A549 (cell line): ENCODE measurements around the gene PLAC9. TPM values are rescaled to one million over a fixed set of nuclear protein-coding genes. Genes with fewer than 3 reads are reported as not detected.
A peak's percentile ranks its signal among the peaks of the same experiment; 100 is the strongest.

Source experiments
- ATAC-seq, 2 experiments: fragments of 200-7000 bp in 1 of 2; fragments of >200 bp in 1 of 2; cut with Nextera tagmentation in 1 of 2; cut with Tn5 transposase in 1 of 2; 3 replicates each; pipeline versions ENCODE4 v1.8.0 to v1.9.1; 2018 to 2020; ENCODE audit warnings: mild to moderate bottlenecking in 1 of 2, moderate library complexity in 1 of 2
- CTCF ChIA-PET: fragments of 300-600 bp; sonication (Branson Sonifier 250); formaldehyde crosslinking; extraction: SDS; loops from one replicate; lab custom pipeline; 2021; ENCODE audit warnings: antibody characterized with exemption, inconsistent platforms; lab: Yijun Ruan, JAX
- POLR2A ChIA-PET: fragments of 350-600 bp; formaldehyde crosslinking; extraction: SDS; loops from one replicate; lab custom pipeline; 2021; ENCODE audit warnings: antibody characterized with exemption, inconsistent platforms; lab: Yijun Ruan, JAX
- DNase-seq, 2 experiments: peaks; one replicate each; pipeline versions ENCODE4 v3.0.0 to v3.0.0-alpha.2; 2011 to 2016; ENCODE audit warnings: low read depth in 1 of 2, low spot score in 1 of 2
- FAIRE-seq: peaks from 2 replicates; lab custom pipeline; 2011; peaks lifted over from hg19 to GRCh38; lab: Jason Lieb, UNC
- H3K27ac ChIP-seq, 2 experiments: fragments of >200 bp; sonication (Bioruptor Twin); formaldehyde crosslinking; 3 replicates each; pipeline ENCODE4 v1.5.1; 2016 to 2017
- H3K4me1 ChIP-seq: fragments of >200 bp; sonication (Bioruptor Twin); formaldehyde crosslinking; 3 replicates; pipeline ENCODE4 v1.6.1; 2016
- H3K4me2 ChIP-seq: fragments of >200 bp; sonication (Bioruptor Twin); formaldehyde crosslinking; 3 replicates; pipeline ENCODE4 v1.6.1; 2016
- H3K4me3 ChIP-seq: fragments of >200 bp; sonication (Bioruptor Twin); formaldehyde crosslinking; 3 replicates; pipeline ENCODE4 v1.5.1; 2016
- H3K9me3 ChIP-seq: fragments of >200 bp; sonication (Bioruptor Twin); formaldehyde crosslinking; 3 replicates; pipeline ENCODE4 v1.6.1; 2016
- ATOH8 ChIP-seq: fragments of 250-450 bp; sonication (Bioruptor Pico); IDR thresholded peaks from 2 replicates; pipeline ENCODE4 v1.5.0; 2020; ENCODE audit warnings: low read depth, mild to moderate bottlenecking, moderate library complexity
- CBX2 ChIP-seq: fragments of 200-600 bp; sonication (generic); IDR thresholded peaks from 2 replicates; pipeline ENCODE4 v1.6.1; 2016; ENCODE audit warnings: low read depth, mild to moderate bottlenecking, borderline replicate concordance
- CBX8 ChIP-seq: fragments of 200-600 bp; sonication (generic); IDR thresholded peaks from 2 replicates; pipeline ENCODE4 v1.6.1; 2016
- CEBPB ChIP-seq, 2 experiments: fragments of >200 bp in 1 of 2; sonication (Bioruptor Twin) in 1 of 2; formaldehyde crosslinking in 1 of 2; IDR thresholded peaks; 2 replicates each; pipeline ENCODE4 v1.6.1; 2012 to 2016
- CHD2 ChIP-seq: fragments of 150-350 bp; IDR thresholded peaks from 2 replicates; pipeline ENCODE4 v1.6.1; 2014; ENCODE audit warnings: low read length; ENCODE audit not compliant: partially characterized antibody
- CTCF ChIP-seq: fragments of >200 bp; sonication (Bioruptor Twin); formaldehyde crosslinking; IDR thresholded peaks from 3 replicates; pipeline ENCODE4 v1.5.1; 2016
- E2F6 ChIP-seq: IDR thresholded peaks from 2 replicates; pipeline ENCODE4 v1.6.1; 2012; ENCODE audit warnings: low read depth, borderline replicate concordance
- HES2 ChIP-seq: fragments of >200 bp; sonication (Bioruptor Twin); formaldehyde crosslinking; IDR thresholded peaks from 2 replicates; pipeline ENCODE4 v1.6.1; 2016
- HEYL ChIP-seq: fragments of 250-450 bp; sonication (Bioruptor Pico); IDR thresholded peaks from 2 replicates; pipeline ENCODE4 v1.8.0; 2021; ENCODE audit warnings: mild to moderate bottlenecking, moderate library complexity
- HMGXB4 ChIP-seq: fragments of 250-450 bp; sonication (Bioruptor Pico); IDR thresholded peaks from 2 replicates; pipeline ENCODE4 v1.5.0; 2021; ENCODE audit warnings: mild to moderate bottlenecking, moderate library complexity, borderline replicate concordance
- HOXB5 ChIP-seq: fragments of 250-450 bp; sonication (Bioruptor Pico); IDR thresholded peaks from 2 replicates; pipeline ENCODE4 v1.5.0; 2020; ENCODE audit warnings: mild to moderate bottlenecking, moderate library complexity
- JUN ChIP-seq, 2 experiments: fragments of >200 bp; sonication (Bioruptor Twin); formaldehyde crosslinking; IDR thresholded peaks; 2 replicates in 1 of 2; 3 replicates in 1 of 2; pipeline ENCODE4 v1.6.1; 2016 to 2017
- MAFK ChIP-seq: fragments of 450-650 bp; IDR thresholded peaks from 2 replicates; pipeline ENCODE4 v1.6.1; 2014; ENCODE audit not compliant: partially characterized antibody
- MAZ ChIP-seq: fragments of 150-350 bp; IDR thresholded peaks from 2 replicates; pipeline ENCODE4 v1.6.1; 2014; ENCODE audit warnings: antibody characterized with exemption, low read depth, low read length, borderline replicate concordance
- MYC ChIP-seq: IDR thresholded peaks from 2 replicates; pipeline ENCODE4 v1.6.1; 2012; ENCODE audit warnings: mild to moderate bottlenecking, inconsistent platforms, low read length, improper control_type of control experiment, borderline replicate concordance
- NPAS2 ChIP-seq: fragments of 250-450 bp; sonication (Bioruptor Pico); IDR thresholded peaks from 2 replicates; pipeline ENCODE4 v1.8.0; 2022; ENCODE audit warnings: mild to moderate bottlenecking, moderate library complexity, borderline replicate concordance
- NR3C1 ChIP-seq: fragments of >200 bp; sonication (Bioruptor Twin); formaldehyde crosslinking; IDR thresholded peaks from 3 replicates; pipeline ENCODE4 v1.6.1; 2017
- PBX3 ChIP-seq: IDR thresholded peaks from 2 replicates; pipeline ENCODE4 v1.6.1; 2012
- POLR2A ChIP-seq: IDR thresholded peaks from 2 replicates; pipeline ENCODE4 v1.6.1; 2012; ENCODE audit warnings: mild to moderate bottlenecking, low read length
- RAD21 ChIP-seq, 2 experiments: fragments of >200 bp in 1 of 2; sonication (Bioruptor Twin) in 1 of 2; formaldehyde crosslinking in 1 of 2; IDR thresholded peaks in 1 of 2; conservative IDR thresholded peaks in 1 of 2; 2 replicates in 1 of 2; 3 replicates in 1 of 2; pipeline ENCODE4 v1.6.1; 2012 to 2018; ENCODE audit warnings: inconsistent platforms in 1 of 2
- RARB ChIP-seq: fragments of 250-450 bp; sonication (Bioruptor Pico); IDR thresholded peaks from 2 replicates; pipeline ENCODE4 v1.8.0; 2021; ENCODE audit warnings: mild to moderate bottlenecking, moderate library complexity
- RCOR1 ChIP-seq: fragments of 150-350 bp; IDR thresholded peaks from 2 replicates; pipeline ENCODE4 v1.6.1; 2014; ENCODE audit warnings: antibody characterized with exemption, low read length, low read depth
- RFX5 ChIP-seq: fragments of 450-650 bp; IDR thresholded peaks from 2 replicates; pipeline ENCODE4 v1.7.1; 2014; ENCODE audit warnings: antibody characterized with exemption, mild to moderate bottlenecking, moderate library complexity
- SMC3 ChIP-seq: fragments of >200 bp; sonication (Bioruptor Twin); formaldehyde crosslinking; IDR thresholded peaks from 3 replicates; pipeline ENCODE4 v1.6.1; 2018; ENCODE audit warnings: inconsistent platforms
- TFCP2L1 ChIP-seq: fragments of 250-450 bp; sonication (Bioruptor Pico); IDR thresholded peaks from 2 replicates; pipeline ENCODE4 v1.5.0; 2021; ENCODE audit warnings: mild to moderate bottlenecking
- ZNF302 ChIP-seq: fragments of 250-450 bp; sonication (Bioruptor Pico); IDR thresholded peaks from 2 replicates; pipeline ENCODE4 v1.9.0; 2021; ENCODE audit warnings: inconsistent platforms, mild to moderate bottlenecking, moderate library complexity
- WGBS: methylation state at CpG from one replicate; pipeline ENCODE4 v1.1.6; 2017; ENCODE audit errors: missing lambda C conversion rate; 5-methylcytosine and 5-hydroxymethylcytosine counted together
- polyA plus RNA-seq, 4 experiments: library from polyadenylated mRNA; depleted of rRNA in 3 of 4; stranded (reverse); fragments of >200 nt; fragmentation: RNase III in 1 of 4; extraction: RNeasy Plus Mini Kit Qiagen cat#74134 plus additional on column Dnase treatment in 1 of 4; gene quantifications; 2 replicates in 3 of 4; 3 replicates in 1 of 4; pipeline ENCODE4 v1.2.3, GENCODE V29; 2011 to 2017

Gene PLAC9
- polyA plus RNA-seq, 2 of the 4 experiments (the other 2 are of a cell fraction): not detected

GRCh38 chr10:80188713-80189112 lies 56.2 kb downstream of the PLAC9 start:
- no peak overlapping the region for H3K27ac ChIP-seq
- FAIRE-seq (no peak), DNase-seq (no peak), ATAC-seq (no peak)
- POLR2A ChIA-PET: no interaction called here
- H3K4me2 ChIP-seq: no peak overlapping the region
- TF ChIP-seq CHD2 (no peak), MYC (no peak), HEYL (CRISPR knock-in tag) (no peak), CBX2 (no peak), MAZ (no peak), JUN (IDR thresholded peaks at IDR 0.05) (no peak), HOXB5 (no peak), NPAS2 (CRISPR knock-in tag) (no peak), RARB (CRISPR knock-in tag) (no peak), TFCP2L1 (CRISPR knock-in tag) (no peak), RFX5 (no peak), ATOH8 (CRISPR knock-in tag) (no peak), E2F6 (no peak), NR3C1 (no peak), RAD21 (conservative IDR thresholded peaks at IDR 0.05 in 1 of 2, IDR thresholded peaks at IDR 0.05 in 1 of 2) (no peak), POLR2A (no peak), ZNF302 (CRISPR knock-in tag) (no peak), PBX3 (no peak), HMGXB4 (CRISPR knock-in tag) (no peak), RCOR1 (no peak)
- WGBS: 98% methylated on average over 9 of the region's 9 CpGs
- peaks cover 7% of the 10 kb centered on the region; the same call in 2 of the 3 replicates for H3K4me1 ChIP-seq
- CTCF ChIA-PET: interaction anchor here (1.0 to 1.3 kb wide), 2 partner anchors 13 to 20 kb away, joined by 3 to 4 read pairs; no protein-coding TSS in a partner anchor
- H3K4me3 ChIP-seq: no peak overlapping the region
- H3K9me3 ChIP-seq: peaks cover 10% of the 10 kb centered on the region; the same call in 2 of the 3 replicates

- H3K27ac ChIP-seq: no peak overlapping the region
- WGBS: 94% methylated on average over 13 of the region's 16 CpGs
- H3K9me3 ChIP-seq: peaks cover 10% of the 10 kb centered on the region; the same call in 2 of the 3 replicates
- H3K4me2 ChIP-seq: no peak overlapping the region
- no peak for TF ChIP-seq HES2
- no peak for TF ChIP-seq CTCF
- no peak for TF ChIP-seq SMC3
- no peak for TF ChIP-seq TFCP2L1 (CRISPR knock-in tag)
- no peak for TF ChIP-seq CBX8
- peak; percentile 32 for TF ChIP-seq MAFK
- no peak for TF ChIP-seq CEBPB (IDR thresholded peaks at IDR 0.05)
- no peak for TF ChIP-seq RAD21 (conservative IDR thresholded peaks at IDR 0.05 in 1 of 2, IDR thresholded peaks at IDR 0.05 in 1 of 2)
- ChIA-PET CTCF (interaction anchor here (0.7 to 1.3 kb wide), 5 partner anchors 9 to 48 kb away, joined by 3 to 6 read pairs (median 3); no protein-coding TSS in a partner anchor), POLR2A (no interaction called here)
- FAIRE-seq (no peak), ATAC-seq (no peak), DNase-seq (no peak)
- peaks cover 34% of the 10 kb centered on the region for H3K4me1 ChIP-seq
- H3K4me3 ChIP-seq: no peak overlapping the region
Measured at GRCh38 chr10:80191589-80192270, 59.2 kb downstream of the PLAC9 start.
